HG03175 (cell line): ENCODE measurements around the gene TAB2.

Experiments
- ATAC-seq: cut with Tn5 transposase; IDR thresholded peaks from one replicate; pipeline ENCODE4 v1.9.1; 2021; ENCODE audit warnings: mild to moderate bottlenecking, moderate library complexity; ENCODE audit not compliant: unreplicated experiment

Gene TAB2, protein sequence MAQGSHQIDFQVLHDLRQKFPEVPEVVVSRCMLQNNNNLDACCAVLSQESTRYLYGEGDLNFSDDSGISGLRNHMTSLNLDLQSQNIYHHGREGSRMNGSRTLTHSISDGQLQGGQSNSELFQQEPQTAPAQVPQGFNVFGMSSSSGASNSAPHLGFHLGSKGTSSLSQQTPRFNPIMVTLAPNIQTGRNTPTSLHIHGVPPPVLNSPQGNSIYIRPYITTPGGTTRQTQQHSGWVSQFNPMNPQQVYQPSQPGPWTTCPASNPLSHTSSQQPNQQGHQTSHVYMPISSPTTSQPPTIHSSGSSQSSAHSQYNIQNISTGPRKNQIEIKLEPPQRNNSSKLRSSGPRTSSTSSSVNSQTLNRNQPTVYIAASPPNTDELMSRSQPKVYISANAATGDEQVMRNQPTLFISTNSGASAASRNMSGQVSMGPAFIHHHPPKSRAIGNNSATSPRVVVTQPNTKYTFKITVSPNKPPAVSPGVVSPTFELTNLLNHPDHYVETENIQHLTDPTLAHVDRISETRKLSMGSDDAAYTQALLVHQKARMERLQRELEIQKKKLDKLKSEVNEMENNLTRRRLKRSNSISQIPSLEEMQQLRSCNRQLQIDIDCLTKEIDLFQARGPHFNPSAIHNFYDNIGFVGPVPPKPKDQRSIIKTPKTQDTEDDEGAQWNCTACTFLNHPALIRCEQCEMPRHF

GRCh38 chr6:149317644-149318571 lies at the start of gene TAB2:
TAB2 (plus strand) TSS chr6:149317712; CDS start chr6:149369998, 52,286 bp downstream.
- ATAC-seq: peak; percentile 27

GRCh38 chr6:149268146-149268545 lies 49.4 kb upstream of the TAB2 start:
- ATAC-seq: no peak

DNA sequence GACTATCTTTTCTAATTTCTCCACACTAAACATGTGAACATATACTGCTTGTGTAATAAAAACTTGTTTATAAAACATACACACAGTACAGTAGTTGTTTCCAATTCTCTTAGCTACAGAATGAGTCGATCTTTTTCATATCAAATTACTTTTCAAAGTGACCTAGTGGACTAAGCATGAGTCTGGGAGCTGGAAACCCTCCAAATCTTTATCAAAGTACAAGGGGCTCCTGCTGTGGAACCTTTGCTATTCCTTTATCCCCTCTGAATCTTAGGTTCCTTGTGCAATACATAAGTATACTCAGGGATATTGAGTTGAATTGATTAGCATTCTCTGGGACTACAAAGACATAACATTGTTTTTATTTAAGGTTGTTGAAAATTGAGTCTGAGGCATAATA lies 48.7 kb upstream of the TAB2 start:
- no peak for ATAC-seq

DNA sequence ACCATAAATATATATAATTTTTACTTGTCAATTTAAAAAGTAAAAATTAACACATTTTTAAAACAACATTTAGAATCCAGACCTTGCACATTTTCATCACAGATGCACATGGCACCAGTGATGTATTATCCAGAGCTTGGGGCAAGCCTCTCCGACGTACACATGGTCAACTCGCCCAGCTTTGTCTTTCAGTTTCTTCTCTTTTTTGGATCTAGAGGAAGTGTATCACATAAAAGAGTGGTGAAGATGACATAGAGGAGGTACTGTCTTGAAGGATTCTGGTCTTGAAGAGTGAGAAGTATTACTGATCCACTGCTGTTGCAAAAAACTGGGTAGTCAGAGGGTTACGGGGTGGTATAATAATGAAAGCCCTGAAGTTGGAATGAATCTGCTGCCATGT lies 46.9 kb upstream of the TAB2 start:
- no peak for ATAC-seq

- peak; percentile 66 for ATAC-seq
These were observed 45.9 kb upstream of the TAB2 start for GRCh38 chr6:149271348-149272340.

GRCh38 chr6:149273318-149273717 lies 44.2 kb upstream of the TAB2 start:
- no peak for ATAC-seq

DNA sequence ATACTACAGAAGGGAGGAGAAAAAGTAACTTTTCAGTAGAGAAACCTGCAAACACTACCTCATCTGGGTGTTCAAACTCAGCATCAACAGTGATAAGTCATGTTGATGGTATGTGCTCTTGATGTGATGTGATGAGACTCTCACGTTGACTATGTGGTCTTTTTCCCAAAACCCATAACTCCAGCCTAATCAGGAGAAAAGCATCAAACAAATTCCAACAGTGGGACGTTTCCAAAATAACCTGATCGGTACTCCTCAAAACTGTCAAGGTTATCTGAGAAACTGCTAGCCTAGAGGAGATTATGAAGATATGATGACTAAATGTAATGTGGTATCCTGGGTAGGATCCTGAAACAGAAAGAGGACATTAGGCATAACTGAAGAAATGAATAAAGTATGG lies 41.9 kb upstream of the TAB2 start:
- ATAC-seq: no peak

DNA sequence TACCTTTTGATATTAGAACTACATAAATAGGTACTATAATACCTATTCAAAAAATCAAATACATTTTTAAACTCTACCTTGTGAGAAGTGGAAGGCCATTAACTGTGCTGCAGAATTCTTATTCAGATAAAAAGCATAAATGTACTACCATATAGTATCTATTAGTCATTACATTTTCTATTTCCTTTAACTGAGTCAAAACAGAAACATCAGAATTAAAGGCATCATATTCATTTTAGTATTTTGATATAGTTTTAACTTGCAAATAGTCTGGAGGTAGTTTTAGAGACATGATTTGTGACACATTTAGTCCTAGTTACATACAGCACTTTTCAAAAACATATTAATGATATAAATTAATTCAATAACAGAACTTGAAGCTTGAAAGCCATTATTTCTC lies 39.9 kb upstream of the TAB2 start:
- ATAC-seq: no peak

GRCh38 chr6:149278997-149279396 lies 38.5 kb upstream of the TAB2 start:
- ATAC-seq: no peak

DNA sequence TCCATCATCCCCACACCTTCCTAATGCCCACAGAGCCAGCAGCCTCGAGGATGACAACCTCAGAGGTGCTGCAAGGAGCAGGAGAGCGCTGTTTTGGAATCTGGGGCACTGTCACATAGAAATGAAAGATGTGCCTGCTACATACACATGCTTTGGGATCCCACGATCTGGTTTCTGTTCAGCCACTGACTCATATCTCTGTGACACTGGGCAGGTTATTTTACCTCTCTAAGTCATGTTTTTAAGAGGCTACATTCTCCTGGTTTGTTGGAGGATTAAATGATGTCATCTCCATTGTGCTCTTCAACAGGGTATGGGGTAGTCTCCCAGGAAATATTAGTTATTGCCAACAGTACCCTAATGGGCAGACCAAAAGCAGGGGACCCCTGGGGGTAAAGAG lies 32.6 kb upstream of the TAB2 start:
- ATAC-seq: no peak

GRCh38 chr6:149285626-149286025 lies 31.9 kb upstream of the TAB2 start:
- no peak for ATAC-seq

- no peak for ATAC-seq
These were observed 30.6 kb upstream of the TAB2 start for GRCh38 chr6:149286905-149287304.

GRCh38 chr6:149289192-149289781 lies 28.2 kb upstream of the TAB2 start:
- no peak for ATAC-seq

DNA sequence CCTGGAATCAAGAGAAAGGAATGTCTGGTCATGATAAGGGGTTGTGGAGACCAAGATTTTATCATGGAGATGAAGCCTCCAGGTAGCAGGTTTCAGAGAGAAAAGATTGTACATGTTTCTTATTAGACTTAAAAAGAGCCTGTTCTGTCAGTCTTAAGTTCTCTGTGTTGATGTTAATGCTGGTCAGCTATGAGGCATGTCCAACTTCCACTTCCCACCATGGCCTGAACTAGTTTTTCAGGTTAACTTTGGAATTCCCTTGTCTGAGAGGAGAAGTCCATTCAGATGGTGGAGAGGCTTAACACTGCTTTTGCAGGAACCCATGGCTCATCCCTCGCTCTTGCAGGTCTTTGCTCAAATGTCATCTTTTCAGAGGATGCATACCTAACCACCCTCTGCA lies 27.5 kb upstream of the TAB2 start:
- no peak for ATAC-seq

- peak; percentile 37 for ATAC-seq
These were observed 24.3 kb upstream of the TAB2 start for GRCh38 chr6:149293244-149293643.

- no peak for ATAC-seq
These were observed 16.9 kb upstream of the TAB2 start for GRCh38 chr6:149300563-149300962.

GRCh38 chr6:149302723-149303122 lies 14.8 kb upstream of the TAB2 start:
- ATAC-seq: no peak

DNA sequence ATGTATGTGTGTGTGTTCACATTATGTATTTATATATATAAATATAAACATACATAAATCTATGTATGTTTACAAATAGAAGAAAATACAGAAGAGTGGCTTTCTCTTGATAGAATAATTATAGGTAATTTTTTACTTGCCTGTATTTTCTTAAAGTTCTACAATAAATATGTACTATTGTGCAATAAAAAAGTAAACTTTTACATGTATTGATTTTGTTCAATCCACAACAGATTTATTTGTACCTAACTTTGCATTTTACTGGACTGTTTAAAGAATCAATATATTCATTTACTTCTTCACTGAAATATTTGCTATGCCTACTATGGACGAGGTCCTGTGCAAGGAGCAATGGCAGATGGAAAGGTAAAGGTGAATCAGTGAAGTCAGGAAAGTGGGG lies 14.0 kb upstream of the TAB2 start:
- ATAC-seq: no peak

GRCh38 chr6:149305372-149305771 lies 12.1 kb upstream of the TAB2 start:
- ATAC-seq: no peak

DNA sequence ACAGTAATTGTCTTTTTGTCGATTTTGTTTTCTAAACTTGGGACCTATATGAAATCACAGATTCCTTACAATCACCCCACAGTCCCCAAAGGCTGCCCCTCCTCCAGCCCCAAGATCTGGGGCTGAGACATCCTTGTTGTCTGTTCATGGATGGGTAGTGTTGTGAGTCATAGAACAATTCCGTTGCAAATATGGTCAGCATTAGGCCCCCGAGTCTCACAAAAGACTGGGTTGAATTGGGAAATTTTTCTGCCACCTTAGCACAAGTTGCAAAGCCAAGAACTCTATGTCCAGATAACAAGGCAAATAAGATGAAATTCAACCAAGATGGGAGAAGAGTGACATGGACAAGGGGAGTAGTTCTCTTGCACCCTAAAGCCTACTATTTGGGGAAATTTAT lies 10.5 kb upstream of the TAB2 start:
- no peak for ATAC-seq
